Caco-2 (cell line): Measurements from ENCODE around the gene FBLN1. TPM values are rescaled to one million over a fixed set of nuclear protein-coding genes. Genes with fewer than 3 reads are reported as not detected.

Source experiments
- BruUV-seq: library from RNA; stranded (reverse); fragments of 400-500 nt; replicated peaks from 2 replicates; lab custom pipeline; 2021; lab: Mats Ljungman, UMichigan
- CTCF ChIA-PET: fragments of 300-600 bp; sonication (Branson Sonifier 250); formaldehyde crosslinking; loops from one replicate; lab custom pipeline; 2022; ENCODE audit warnings: antibody characterized with exemption; lab: Charles Lee
- POLR2A ChIA-PET: fragments of 300-600 bp; sonication (Branson Sonifier 250); formaldehyde crosslinking; loops from one replicate; lab custom pipeline; 2022; ENCODE audit warnings: antibody characterized with exemption; lab: Charles Lee
- DNase-seq, 2 experiments: peaks; one replicate each; pipeline versions ENCODE4 v3.0.0 to v3.0.0-alpha.2; 2020 to 2022
- H3K27me3 ChIP-seq: replicated peaks from 2 replicates; pipeline ENCODE4 v1.6.0; 2011; ENCODE audit warnings: low read length; ENCODE audit not compliant: control insufficient read depth, insufficient read depth
- H3K36me3 ChIP-seq: 2 replicates; pipeline ENCODE4 v1.5.1; 2011; ENCODE audit warnings: low read length; ENCODE audit not compliant: control insufficient read depth, insufficient read depth
- H3K4me1 ChIP-seq: fragments of 250-450 bp; sonication (Bioruptor Pico); 2 replicates; pipeline ENCODE4 v1.5.1; 2020; ENCODE audit warnings: mild to moderate bottlenecking
- H3K4me3 ChIP-seq: 2 replicates; pipeline ENCODE4 v1.5.1; 2011; ENCODE audit warnings: low read depth, mild to moderate bottlenecking, control low read depth, low read length
- H3K9me3 ChIP-seq: fragments of 250-450 bp; sonication (Bioruptor Pico); 2 replicates; pipeline ENCODE4 v1.5.1; 2020; ENCODE audit warnings: mild to moderate bottlenecking, moderate library complexity
- H3K27ac Mint-ChIP-seq: one replicate; pipeline ENCODE4 v1.8.0; 2022; ENCODE audit warnings: mixed read lengths; ENCODE audit not compliant: unreplicated experiment
- H3K27me3 Mint-ChIP-seq: one replicate; pipeline ENCODE4 v1.8.0; 2022; ENCODE audit warnings: mixed read lengths; ENCODE audit not compliant: insufficient read depth, unreplicated experiment
- H3K36me3 Mint-ChIP-seq: one replicate; pipeline ENCODE4 v1.8.0; 2022; ENCODE audit warnings: mild to moderate bottlenecking, mixed read lengths; ENCODE audit not compliant: insufficient read depth, unreplicated experiment
- H3K4me1 Mint-ChIP-seq: one replicate; pipeline ENCODE4 v1.8.0; 2022; ENCODE audit warnings: low read depth, mixed read lengths; ENCODE audit not compliant: unreplicated experiment
- H3K4me3 Mint-ChIP-seq: one replicate; pipeline ENCODE4 v1.8.0; 2022; ENCODE audit warnings: mild to moderate bottlenecking, moderate library complexity, mixed read lengths; ENCODE audit not compliant: unreplicated experiment
- H3K9me3 Mint-ChIP-seq: one replicate; pipeline ENCODE4 v1.8.0; 2022; ENCODE audit warnings: mixed read lengths; ENCODE audit not compliant: unreplicated experiment
- CTCF ChIP-seq, 2 experiments: fragments of 200-600 bp in 1 of 2; IDR thresholded peaks; 1 replicate in 1 of 2; 2 replicates in 1 of 2; pipeline versions ENCODE4 v1.5.1 to v1.8.0; 2011 to 2022; ENCODE audit warnings: antibody characterized with exemption in 1 of 2, control low read depth in 1 of 2, inconsistent platforms in 1 of 2, low read depth in 1 of 2, low read length in 1 of 2, mild to moderate bottlenecking in 1 of 2, moderate library complexity in 1 of 2; ENCODE audit not compliant: insufficient read depth in 1 of 2, severe bottlenecking in 1 of 2, unreplicated experiment in 1 of 2
- intact Hi-C: fragments of 100-400 bp; cut with micrococcal nuclease; formaldehyde crosslinking; loops from one replicate; pipeline ENCODE4 v1.10.0; 2022; ENCODE audit not compliant: unreplicated experiment
- total RNA-seq: library from RNA; stranded (reverse); gene quantifications from 2 replicates; pipeline ENCODE4 v1.2.3, GENCODE V29; 2022

FBLN1 gene
- total RNA-seq, 1 experiment from 2014 or later, result 519 TPM

- intact Hi-C loops, result no loop called here
- no peak for TF ChIP-seq CTCF (IDR thresholded peaks at IDR 0.05; ENCODE audit: insufficient read depth in 1 of 2, low read depth in 1 of 2, low read length in 1 of 2, severe bottlenecking in 1 of 2, unreplicated experiment in 1 of 2)
- ChIA-PET POLR2A (interaction anchor here (0.6 kb wide), 1 partner anchor 94 kb away, joined by 5 read pairs; no protein-coding TSS in a partner anchor), CTCF (no interaction called here)
- Mint-ChIP-seq H3K27me3 (no peaks in the 10 kb centered on the region), H3K4me1 (no peaks in the 10 kb centered on the region), H3K4me3 (no peak overlapping the region), H3K9me3 (no peaks in the 10 kb centered on the region), H3K36me3 (no peaks in the 10 kb centered on the region), H3K27ac (no peak overlapping the region)
- H3K36me3 ChIP-seq, result no peaks in the 10 kb centered on the region
- H3K9me3 ChIP-seq, result no peaks in the 10 kb centered on the region
- BruUV-seq, result no TSS peak
- DNase-seq, result no peak
- no peak overlapping the region for H3K4me3 ChIP-seq
- H3K27me3 ChIP-seq, result no peaks in the 10 kb centered on the region
- H3K4me1 ChIP-seq, result peaks cover 10% of the 10 kb centered on the region
Measured at GRCh38 chr22:45638197-45638596, 135.5 kb downstream of the FBLN1 start.

DNA sequence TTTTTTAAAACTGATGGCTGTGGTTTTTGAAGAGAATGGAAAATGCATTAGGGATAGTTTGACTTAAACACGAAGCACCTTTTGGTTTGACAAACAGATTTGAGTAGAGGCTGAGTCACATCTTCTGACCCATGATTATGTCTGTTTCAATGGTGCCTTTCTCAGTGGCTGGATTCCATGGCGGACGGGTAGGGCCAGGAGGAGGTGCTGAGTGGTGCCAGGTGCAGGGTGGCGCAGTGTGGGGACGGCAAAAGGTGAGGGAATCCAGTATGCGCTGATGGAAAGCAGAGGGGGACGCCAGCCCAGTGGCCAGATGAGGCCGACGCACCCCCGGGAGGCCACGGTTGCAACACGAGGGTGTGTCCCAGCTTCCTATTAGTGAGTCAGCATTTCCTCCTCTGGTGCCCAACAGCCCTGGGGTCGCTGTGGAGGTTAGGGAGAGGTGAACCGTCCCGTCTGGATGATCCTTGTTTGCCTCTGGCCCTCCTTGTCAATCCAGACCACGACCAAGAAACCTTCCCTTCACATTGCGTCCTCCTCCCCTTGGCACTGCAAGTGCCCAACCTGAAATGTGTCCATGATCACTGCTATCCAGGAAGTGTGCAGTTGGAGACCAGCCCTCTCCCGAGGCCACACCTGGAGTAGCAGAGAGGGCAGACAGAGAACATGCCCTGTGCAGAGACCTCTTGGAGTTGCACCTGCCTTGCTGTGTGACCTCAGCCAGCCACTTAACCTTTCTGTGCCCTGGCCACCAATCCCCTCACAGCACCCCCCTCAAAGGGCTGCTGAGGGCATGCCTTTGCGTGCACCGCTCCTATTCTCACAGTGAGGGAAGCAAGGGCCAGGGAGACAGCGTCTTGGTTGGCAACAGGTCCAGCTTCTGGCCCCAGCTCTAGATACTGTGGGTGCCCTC, 136.4 kb downstream of the FBLN1 start:
- no peaks in the 10 kb centered on the region for H3K9me3 ChIP-seq
- Mint-ChIP-seq H3K4me3 (no peak overlapping the region), H3K27me3 (no peaks in the 10 kb centered on the region), H3K9me3 (no peaks in the 10 kb centered on the region), H3K27ac (no peak overlapping the region), H3K4me1 (no peaks in the 10 kb centered on the region), H3K36me3 (no peaks in the 10 kb centered on the region)
- TF ChIP-seq CTCF (IDR thresholded peaks at IDR 0.05; ENCODE audit: insufficient read depth in 1 of 2, low read depth in 1 of 2, low read length in 1 of 2, severe bottlenecking in 1 of 2, unreplicated experiment in 1 of 2), result no peak
- H3K27me3 ChIP-seq, result no peaks in the 10 kb centered on the region
- peaks cover 10% of the 10 kb centered on the region for H3K4me1 ChIP-seq
- no TSS peak for BruUV-seq
- DNase-seq, result no peak
- H3K36me3 ChIP-seq, result no peaks in the 10 kb centered on the region
- ChIA-PET POLR2A (interaction anchor here (0.6 kb wide), 1 partner anchor 93 kb away, joined by 5 read pairs; no protein-coding TSS in a partner anchor), CTCF (interaction anchor here (0.5 kb wide), 1 partner anchor 195 kb away, joined by 3 read pairs; no protein-coding TSS in a partner anchor)
- H3K4me3 ChIP-seq, result no peak overlapping the region
- intact Hi-C loops, result no loop called here

GRCh38 chr22:45639747-45640102, 137.0 kb downstream of the FBLN1 start:
- H3K9me3 ChIP-seq, result no peaks in the 10 kb centered on the region
- POLR2A ChIA-PET, result no interaction called here
- no peaks in the 10 kb centered on the region for H3K27me3 ChIP-seq
- no peaks in the 10 kb centered on the region for H3K36me3 ChIP-seq
- no peak for TF ChIP-seq CTCF (IDR thresholded peaks at IDR 0.05; ENCODE audit: insufficient read depth in 1 of 2, low read depth in 1 of 2, low read length in 1 of 2, severe bottlenecking in 1 of 2, unreplicated experiment in 1 of 2)
- H3K4me1 Mint-ChIP-seq, result no peaks in the 10 kb centered on the region
- H3K27ac Mint-ChIP-seq, result no peak overlapping the region
- no peak overlapping the region for H3K4me3 Mint-ChIP-seq
- no peaks in the 10 kb centered on the region for H3K36me3 Mint-ChIP-seq
- no peaks in the 10 kb centered on the region for H3K9me3 Mint-ChIP-seq
- no peaks in the 10 kb centered on the region for H3K27me3 Mint-ChIP-seq
- intact Hi-C loops, result loop anchor here (10.0 kb wide), 1 partner anchor 225 kb away; no protein-coding TSS in a partner anchor
- no peak for DNase-seq
- CTCF ChIA-PET, result interaction anchor here (0.5 kb wide), 1 partner anchor 195 kb away, joined by 3 read pairs; no protein-coding TSS in a partner anchor
- no peak overlapping the region for H3K4me3 ChIP-seq
- BruUV-seq, result no TSS peak
- H3K4me1 ChIP-seq, result peaks cover 10% of the 10 kb centered on the region
